Measurements from ENCODE around the gene BTBD1. TPM values are rescaled to one million over a fixed set of nuclear protein-coding genes. Genes with fewer than 3 reads are reported as not detected.

The BTBD1 gene
- total RNA-seq, 2 donors from 2014 or later: 35.9 to 37.0 TPM

GRCh38 chr15:83065431-83065830 is 1.6 kb downstream of the BTBD1 start:
- TF ChIP-seq, protein P1, sequence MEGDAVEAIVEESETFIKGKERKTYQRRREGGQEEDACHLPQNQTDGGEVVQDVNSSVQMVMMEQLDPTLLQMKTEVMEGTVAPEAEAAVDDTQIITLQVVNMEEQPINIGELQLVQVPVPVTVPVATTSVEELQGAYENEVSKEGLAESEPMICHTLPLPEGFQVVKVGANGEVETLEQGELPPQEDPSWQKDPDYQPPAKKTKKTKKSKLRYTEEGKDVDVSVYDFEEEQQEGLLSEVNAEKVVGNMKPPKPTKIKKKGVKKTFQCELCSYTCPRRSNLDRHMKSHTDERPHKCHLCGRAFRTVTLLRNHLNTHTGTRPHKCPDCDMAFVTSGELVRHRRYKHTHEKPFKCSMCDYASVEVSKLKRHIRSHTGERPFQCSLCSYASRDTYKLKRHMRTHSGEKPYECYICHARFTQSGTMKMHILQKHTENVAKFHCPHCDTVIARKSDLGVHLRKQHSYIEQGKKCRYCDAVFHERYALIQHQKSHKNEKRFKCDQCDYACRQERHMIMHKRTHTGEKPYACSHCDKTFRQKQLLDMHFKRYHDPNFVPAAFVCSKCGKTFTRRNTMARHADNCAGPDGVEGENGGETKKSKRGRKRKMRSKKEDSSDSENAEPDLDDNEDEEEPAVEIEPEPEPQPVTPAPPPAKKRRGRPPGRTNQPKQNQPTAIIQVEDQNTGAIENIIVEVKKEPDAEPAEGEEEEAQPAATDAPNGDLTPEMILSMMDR (conservative IDR thresholded peaks at IDR 0.05): no peak
- Mint-ChIP-seq H3K27ac (peak overlapping the region; percentile 4), H3K4me1 (peaks cover 21% of the 10 kb centered on the region), H3K4me3 (peak overlapping the region; percentile 80), H3K27me3 (ENCODE audit: insufficient read depth) (no peaks in the 10 kb centered on the region), H3K9me3 (peaks cover 8% of the 10 kb centered on the region), H3K36me3 (ENCODE audit: low read depth) (no peaks in the 10 kb centered on the region)
- DNase-seq: no peak
- no peaks in the 10 kb centered on the region for H3K27me3 ChIP-seq (ENCODE audit: control insufficient read depth, insufficient read depth, low read length, poor library complexity, severe bottlenecking)
- H3K9me3 ChIP-seq (ENCODE audit: control insufficient read depth, low read length): peaks cover 4% of the 10 kb centered on the region
- 36% methylated on average over 2 of the region's 3 CpGs; no CpG with 5 or more reads in 1 of the 2 experiments for whole genome bisulfite sequencing, 2 experiments (ENCODE audit: insufficient coverage in 1 of 2, insufficient read length in 1 of 2)
- no peak overlapping the region for H3K27ac ChIP-seq (ENCODE audit: low read depth, low read length)
- H3K4me3 ChIP-seq (ENCODE audit: low read length): peak overlapping the region; percentile 95
- H3K9ac ChIP-seq (ENCODE audit: extremely low read depth, low read length, poor library complexity, severe bottlenecking): peak overlapping the region; percentile 79
- H3K4me1 ChIP-seq (ENCODE audit: control insufficient read depth, insufficient read depth, low read length): no peaks in the 10 kb centered on the region
- H3K36me3 ChIP-seq (ENCODE audit: control insufficient read depth, insufficient read depth, low read length): peaks cover 15% of the 10 kb centered on the region

DNA sequence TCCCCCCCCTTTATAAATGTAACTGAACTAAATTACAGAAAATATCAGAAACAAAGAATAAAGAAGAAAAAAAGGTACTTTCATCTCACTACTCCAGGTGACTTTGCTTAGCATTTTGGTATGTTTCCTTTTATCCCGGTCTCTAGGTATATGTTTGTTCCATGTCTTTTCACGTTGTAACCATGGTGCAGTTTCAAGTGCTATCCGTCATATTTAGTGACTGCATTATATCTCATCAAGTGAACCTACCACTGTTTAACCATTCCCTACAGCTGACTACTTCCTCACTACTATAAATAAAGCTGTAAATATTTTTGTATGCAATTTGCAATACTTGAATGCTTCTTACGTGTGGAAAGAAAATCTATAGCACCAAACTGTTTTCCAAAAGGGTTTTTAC is 2.2 kb downstream of the BTBD1 start:
- H3K9me3 Mint-ChIP-seq: peaks cover 7% of the 10 kb centered on the region
- 81 to 92% methylated on average over 2 to 4 of the region's 4 CpGs for WGBS, 2 experiments (ENCODE audit: insufficient coverage in 1 of 2, insufficient read length in 1 of 2)
- H3K36me3 ChIP-seq (ENCODE audit: control insufficient read depth, insufficient read depth, low read length): peaks cover 15% of the 10 kb centered on the region
- H3K4me3 ChIP-seq (ENCODE audit: low read length): peak overlapping the region; percentile 95
- H3K9me3 ChIP-seq (ENCODE audit: control insufficient read depth, low read length): peaks cover 4% of the 10 kb centered on the region
- H3K4me1 ChIP-seq (ENCODE audit: control insufficient read depth, insufficient read depth, low read length): no peaks in the 10 kb centered on the region
- no peak overlapping the region for H3K27ac Mint-ChIP-seq
- H3K27me3 ChIP-seq (ENCODE audit: control insufficient read depth, insufficient read depth, low read length, poor library complexity, severe bottlenecking): no peaks in the 10 kb centered on the region
- H3K27me3 Mint-ChIP-seq (ENCODE audit: insufficient read depth): no peaks in the 10 kb centered on the region
- DNase-seq: no peak
- peak overlapping the region; percentile 80 for H3K4me3 Mint-ChIP-seq
- no peaks in the 10 kb centered on the region for H3K36me3 Mint-ChIP-seq (ENCODE audit: low read depth)
- H3K4me1 Mint-ChIP-seq: peaks cover 21% of the 10 kb centered on the region
- peak overlapping the region; percentile 29 for H3K9ac ChIP-seq (ENCODE audit: extremely low read depth, low read length, poor library complexity, severe bottlenecking)
- TF ChIP-seq, protein P1 (conservative IDR thresholded peaks at IDR 0.05): no peak
- H3K27ac ChIP-seq (ENCODE audit: low read depth, low read length): no peak overlapping the region

GRCh38 chr15:83063551-83063950 is 3.5 kb downstream of the BTBD1 start:
- DNase-seq: no peak
- H3K27me3 Mint-ChIP-seq (ENCODE audit: insufficient read depth): no peaks in the 10 kb centered on the region
- Histone ChIP-seq H3K27me3 (ENCODE audit: control insufficient read depth, insufficient read depth, low read length, poor library complexity, severe bottlenecking) (no peaks in the 10 kb centered on the region), H3K4me3 (ENCODE audit: low read length) (peak overlapping the region; percentile 95), H3K4me1 (ENCODE audit: control insufficient read depth, insufficient read depth, low read length) (no peaks in the 10 kb centered on the region), H3K36me3 (ENCODE audit: control insufficient read depth, insufficient read depth, low read length) (peaks cover 18% of the 10 kb centered on the region), H3K9me3 (ENCODE audit: control insufficient read depth, low read length) (no peaks in the 10 kb centered on the region), H3K27ac (ENCODE audit: low read depth, low read length) (no peak overlapping the region), H3K9ac (ENCODE audit: extremely low read depth, low read length, poor library complexity, severe bottlenecking) (no peak overlapping the region)
- peaks cover 2% of the 10 kb centered on the region for H3K36me3 Mint-ChIP-seq (ENCODE audit: low read depth)
- no peak overlapping the region for H3K27ac Mint-ChIP-seq
- no peak overlapping the region for H3K4me3 Mint-ChIP-seq
- peaks cover 23% of the 10 kb centered on the region for H3K4me1 Mint-ChIP-seq
- WGBS, 2 experiments (ENCODE audit: insufficient coverage in 1 of 2, insufficient read length in 1 of 2): 92 to 96% methylated on average over 4 of the region's 4 CpGs
- TF ChIP-seq, protein P1 (conservative IDR thresholded peaks at IDR 0.05): no peak
- H3K9me3 Mint-ChIP-seq: no peaks in the 10 kb centered on the region

Data from endodermal cell (in vitro differentiated cells).